ENCODE measurements around the gene SPRR2G.

- TF ChIP-seq CTCF (IDR thresholded peaks at IDR 0.05) = no peak
- TF ChIP-seq EP300 (IDR thresholded peaks at IDR 0.05) = no peak
These were observed 50.4 kb downstream of the SPRR2G start for GRCh38 chr1:153100245-153100644.

Measured in ovary (tissue), 3 donors.